ENCODE data around the gene ZNF441.
"Not testable (repeated sequence)": the region's sequence is repeated elsewhere in the genome, so short reads cannot be mapped to it uniquely, and the experiment has no call there.

- not testable (repeated sequence) for TF ChIP-seq CTCF, POLR2AphosphoS5 (IDR thresholded peaks at IDR 0.05)
Measured at GRCh38 chr19:11776669-11777068, 9.9 kb downstream of the ZNF441 start.

Data from stomach (tissue), 4 donors.